Esophagus muscularis mucosa (tissue), 4 donors: ENCODE results near the gene CDH4.
"Not testable (repeated sequence)": the region's sequence is repeated elsewhere in the genome, so short reads cannot be mapped to it uniquely, and the experiment has no call there.

Experiments
- EP300 ChIP-seq: sonication (generic); formaldehyde crosslinking; IDR thresholded peaks from one replicate; pipeline ENCODE4 v1.6.1; 2017; ENCODE audit warnings: antibody characterized with exemption
- POLR2A ChIP-seq: fragments of 450-650 bp; IDR thresholded peaks from one replicate; pipeline ENCODE4 v1.6.1; 2017; ENCODE audit warnings: antibody characterized with exemption, moderate library complexity, mild to moderate bottlenecking, low read depth
- POLR2AphosphoS5 ChIP-seq, 2 donors: sonication (generic); formaldehyde crosslinking; IDR thresholded peaks; one replicate each; pipeline ENCODE4 v1.6.1; 2017; ENCODE audit warnings: antibody characterized with exemption in 2 of 2
- TF ChIP-seq, protein P1 (sequence below), 3 experiments: fragments of 200-600 bp in 2 of 3; fragments of 450-650 bp in 1 of 3; sonication (generic) in 2 of 3; IDR thresholded peaks; one replicate each; pipeline ENCODE4 v1.5.1; 2017 to 2019; ENCODE audit warnings: antibody characterized with exemption in 3 of 3, mild to moderate bottlenecking in 2 of 3, moderate library complexity in 1 of 3

DNA sequence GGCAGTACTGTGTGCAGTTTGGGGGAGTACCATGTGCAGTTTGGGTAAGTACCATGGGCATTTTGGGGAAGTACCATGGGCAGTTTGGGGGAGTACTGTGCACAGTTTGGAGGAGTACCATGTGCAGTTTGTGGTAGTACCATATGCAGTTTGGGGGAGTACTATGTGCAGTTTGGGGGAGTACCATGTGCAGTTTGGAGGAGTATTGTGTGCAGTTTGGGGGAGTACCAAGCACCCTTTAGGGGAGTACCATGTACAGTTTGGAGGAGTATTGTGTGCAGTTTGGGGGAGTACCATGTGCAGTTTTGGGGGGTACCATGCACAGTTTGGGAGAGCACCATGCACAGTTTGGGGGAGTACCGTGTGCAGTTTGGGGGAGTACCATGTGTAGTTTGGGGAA lies 21.6 kb downstream of the CDH4 start:
- TF ChIP-seq, protein P1, sequence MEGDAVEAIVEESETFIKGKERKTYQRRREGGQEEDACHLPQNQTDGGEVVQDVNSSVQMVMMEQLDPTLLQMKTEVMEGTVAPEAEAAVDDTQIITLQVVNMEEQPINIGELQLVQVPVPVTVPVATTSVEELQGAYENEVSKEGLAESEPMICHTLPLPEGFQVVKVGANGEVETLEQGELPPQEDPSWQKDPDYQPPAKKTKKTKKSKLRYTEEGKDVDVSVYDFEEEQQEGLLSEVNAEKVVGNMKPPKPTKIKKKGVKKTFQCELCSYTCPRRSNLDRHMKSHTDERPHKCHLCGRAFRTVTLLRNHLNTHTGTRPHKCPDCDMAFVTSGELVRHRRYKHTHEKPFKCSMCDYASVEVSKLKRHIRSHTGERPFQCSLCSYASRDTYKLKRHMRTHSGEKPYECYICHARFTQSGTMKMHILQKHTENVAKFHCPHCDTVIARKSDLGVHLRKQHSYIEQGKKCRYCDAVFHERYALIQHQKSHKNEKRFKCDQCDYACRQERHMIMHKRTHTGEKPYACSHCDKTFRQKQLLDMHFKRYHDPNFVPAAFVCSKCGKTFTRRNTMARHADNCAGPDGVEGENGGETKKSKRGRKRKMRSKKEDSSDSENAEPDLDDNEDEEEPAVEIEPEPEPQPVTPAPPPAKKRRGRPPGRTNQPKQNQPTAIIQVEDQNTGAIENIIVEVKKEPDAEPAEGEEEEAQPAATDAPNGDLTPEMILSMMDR (IDR thresholded peaks at IDR 0.05) = not testable (repeated sequence)
- TF ChIP-seq EP300; POLR2AphosphoS5 (IDR thresholded peaks at IDR 0.05); POLR2A: not testable (repeated sequence)
